Tongue (tissue), 2 donors: ENCODE data around the gene RBMS3. TPM values are rescaled to one million over a fixed set of nuclear protein-coding genes. Genes with fewer than 3 reads are reported as not detected.
"Not testable (repeated sequence)": the region's sequence is repeated elsewhere in the genome, so short reads cannot be mapped to it uniquely, and the experiment has no call there.

ENCODE experiments used
- DNase-seq: peaks from one replicate; pipeline ENCODE4 v3.0.0-alpha.2; 2015
- total RNA-seq: library from RNA; depleted of rRNA; stranded (reverse); fragments of >200 nt; gene quantifications from one replicate; pipeline ENCODE4 v1.2.3, GENCODE V29; 2014

The RBMS3 gene
- total RNA-seq, 1 donor from 2014 or later = 81.1 TPM

DNA sequence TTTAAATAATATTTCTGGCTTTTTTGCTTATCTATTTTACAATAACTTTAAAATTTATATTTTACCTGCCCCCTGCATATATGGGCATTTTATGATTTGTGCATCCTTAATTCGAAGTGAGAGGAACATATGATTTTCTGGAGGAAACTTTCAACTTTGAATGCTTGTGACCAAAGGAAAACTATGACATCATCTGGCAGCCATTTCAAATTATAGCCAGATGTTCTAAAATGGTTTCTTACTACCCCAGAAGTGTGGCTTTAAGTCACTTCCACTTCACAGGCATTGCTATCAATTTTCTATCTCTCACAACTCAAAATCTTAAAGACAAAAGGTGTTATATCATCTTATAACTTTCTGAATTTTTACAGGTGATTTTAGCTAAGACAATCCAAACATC lies 508.8 kb downstream of the RBMS3 start:
- DNase-seq = peak; percentile 45

DNA sequence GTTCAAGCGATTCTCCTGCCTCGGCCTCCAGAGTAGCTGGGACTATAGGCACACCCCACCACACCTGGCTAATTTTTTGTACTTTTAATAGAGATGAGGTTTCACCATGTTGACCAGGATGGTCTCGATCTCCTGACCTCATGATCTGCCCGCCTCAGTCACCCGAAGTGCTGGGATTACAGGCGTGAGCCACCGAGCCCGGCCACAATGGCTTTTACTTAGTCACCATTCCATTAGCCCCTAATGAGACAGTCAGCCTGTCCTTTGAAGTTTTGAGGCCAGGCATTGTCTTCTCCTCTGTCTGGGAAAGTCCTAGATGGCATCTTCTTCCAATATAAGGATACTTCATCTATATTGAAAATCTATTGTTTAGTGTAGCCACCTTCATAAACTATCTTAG lies 515.9 kb downstream of the RBMS3 start:
- DNase-seq = no peak

DNA sequence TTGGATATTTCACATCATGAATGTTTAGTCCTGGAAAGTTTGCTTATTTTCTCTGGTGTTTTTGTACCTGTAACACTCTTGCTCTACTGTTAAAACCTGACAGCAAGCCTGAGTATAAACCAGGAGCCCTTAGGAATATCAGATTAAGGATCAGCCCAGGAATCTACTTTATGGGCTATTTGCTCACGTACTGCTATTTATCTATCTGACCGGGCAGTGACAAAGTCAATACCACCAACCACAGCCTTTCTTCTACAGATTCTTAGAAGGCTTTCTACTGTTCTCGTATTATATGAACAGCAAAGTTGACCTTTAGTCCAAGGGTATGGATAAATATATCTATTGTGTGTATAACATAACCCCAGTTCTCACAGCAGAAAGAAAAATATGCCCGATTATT lies 521.2 kb downstream of the RBMS3 start:
- DNase-seq = no peak

DNA sequence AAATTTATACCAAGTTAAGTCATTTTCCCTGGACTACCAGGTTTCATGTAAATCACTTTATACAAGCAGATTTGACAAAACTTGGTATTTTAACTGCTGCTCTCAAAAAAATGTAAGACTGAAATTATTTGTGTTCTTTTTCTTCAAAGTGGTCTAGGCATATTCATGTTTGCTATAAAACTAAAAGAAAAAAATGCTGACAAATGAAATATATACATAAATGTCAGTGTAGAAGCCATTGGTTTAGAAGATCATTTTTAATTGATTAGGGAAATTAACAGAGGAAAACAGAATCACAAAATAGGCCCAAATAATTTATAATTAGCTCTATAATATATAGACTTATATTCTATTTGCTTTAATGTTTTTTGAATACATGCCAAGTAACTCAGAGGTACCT lies 523.2 kb downstream of the RBMS3 start:
- no peak for DNase-seq

GRCh38 chr3:29805757-29806156 lies 524.9 kb downstream of the RBMS3 start:
- no peak for DNase-seq

DNA sequence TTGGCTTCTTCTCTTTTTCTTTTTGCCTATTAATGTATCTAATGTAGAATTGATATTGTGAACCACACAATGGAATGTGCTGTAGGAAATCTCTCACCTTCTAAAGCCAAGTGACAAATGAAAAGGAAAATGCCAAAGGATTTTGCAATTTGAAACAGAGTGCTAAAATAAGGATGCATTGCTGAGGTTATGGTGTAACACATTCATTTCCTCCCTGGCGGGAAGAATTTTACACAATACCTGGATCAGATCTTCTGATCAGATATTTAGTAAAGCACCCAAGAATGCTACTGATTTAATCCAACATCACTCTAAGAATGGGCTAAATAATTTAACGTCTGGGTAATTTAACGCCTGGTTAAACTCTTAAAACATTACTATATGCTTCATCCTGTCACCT lies 527.5 kb downstream of the RBMS3 start:
- DNase-seq = not testable (repeated sequence)

DNA sequence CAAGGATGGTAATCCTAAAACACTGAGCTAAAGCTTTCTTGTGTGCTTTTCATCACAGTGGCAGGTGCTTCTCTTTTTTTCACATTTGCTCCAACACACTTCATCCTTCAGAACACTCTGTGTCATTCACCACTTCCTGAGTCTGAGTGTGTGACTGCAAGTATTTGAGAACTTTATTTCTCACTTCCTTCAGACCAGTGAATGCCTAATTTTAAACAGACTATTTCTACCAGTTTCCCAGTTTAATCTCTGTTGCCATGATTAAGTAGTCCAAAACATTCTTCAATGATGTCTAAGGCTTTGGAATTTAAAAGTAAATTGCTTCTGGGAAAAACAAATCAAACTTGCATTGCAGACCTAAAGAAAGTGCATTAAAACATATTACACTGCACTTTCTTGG lies 541.2 kb downstream of the RBMS3 start:
- no peak for DNase-seq

DNA sequence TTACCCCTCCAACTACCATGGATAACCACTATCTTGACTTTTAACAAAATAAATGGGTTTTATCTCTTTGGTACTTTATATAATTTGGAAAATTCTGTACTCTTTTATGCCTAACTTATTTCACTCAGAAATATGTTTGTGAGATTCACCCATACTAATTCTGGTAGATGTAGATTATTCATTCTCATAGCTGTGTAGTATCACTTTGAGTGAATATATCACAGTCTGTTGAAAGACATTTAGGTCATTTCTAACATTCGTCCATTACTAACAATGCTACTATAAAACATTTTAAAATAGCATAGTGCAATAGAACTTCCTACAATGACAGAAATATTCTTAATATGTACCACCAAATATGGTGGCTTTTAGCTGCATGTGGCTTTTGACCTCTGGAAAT lies 542.4 kb downstream of the RBMS3 start:
- DNase-seq = no peak

DNA sequence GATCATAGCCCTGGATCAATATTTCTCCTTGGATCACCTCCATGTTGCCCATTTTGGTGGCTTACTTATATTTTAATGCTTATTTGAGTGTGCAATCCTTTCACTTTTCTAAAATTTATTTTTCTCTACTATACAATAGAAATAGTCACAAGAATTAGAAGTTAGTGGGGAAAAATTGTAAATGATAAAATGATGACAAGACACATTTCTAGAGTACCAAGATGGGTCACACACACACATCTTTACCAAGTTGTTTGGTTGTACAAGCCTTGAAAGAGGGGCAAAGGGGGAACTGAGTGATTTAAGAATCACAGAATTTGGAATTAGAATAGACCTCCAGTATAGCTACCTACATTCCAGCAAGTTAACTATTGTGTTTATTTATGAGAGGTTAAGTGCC lies 545.8 kb downstream of the RBMS3 start:
- DNase-seq = no peak

DNA sequence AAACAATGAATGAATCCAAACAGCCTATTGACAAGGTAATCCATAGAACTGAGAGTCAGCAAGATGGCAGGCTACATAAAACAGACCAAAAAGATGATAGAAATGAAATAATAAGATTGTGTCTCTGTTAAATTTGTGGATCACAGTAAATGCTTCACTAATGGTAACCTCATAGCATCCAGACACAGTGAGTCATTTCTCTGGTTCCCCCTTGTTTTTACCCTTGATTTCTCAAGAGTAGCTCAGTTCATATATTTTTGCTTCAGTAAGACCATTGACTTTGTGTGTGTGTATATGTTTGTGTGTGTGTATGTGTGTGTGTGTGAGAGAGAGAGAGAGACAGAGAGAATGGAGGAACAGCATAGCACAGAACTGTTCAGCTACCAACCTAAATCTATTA lies 546.9 kb downstream of the RBMS3 start:
- no peak for DNase-seq

DNA sequence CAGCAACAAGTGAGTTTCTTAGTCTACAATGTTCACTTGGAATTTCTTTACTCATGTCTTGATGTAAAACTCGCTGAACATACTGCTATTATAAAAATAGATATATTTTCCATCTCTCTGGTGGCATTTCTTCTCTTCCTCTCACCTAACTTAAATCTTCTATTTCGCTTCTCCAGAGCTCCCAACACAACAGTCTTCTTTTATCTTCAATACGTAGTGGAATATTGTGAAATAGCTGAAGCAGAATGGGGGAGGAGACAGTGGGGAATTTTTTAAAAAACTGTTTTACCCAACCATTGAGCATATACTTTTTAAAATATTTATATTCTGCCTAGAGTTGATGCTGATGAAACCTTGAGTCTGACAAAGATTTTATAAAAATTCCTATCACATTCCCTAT lies 548.5 kb downstream of the RBMS3 start:
- no peak for DNase-seq

- DNase-seq = no peak
Observed at GRCh38 chr3:29850641-29851040, 569.8 kb downstream of the RBMS3 start.

DNA sequence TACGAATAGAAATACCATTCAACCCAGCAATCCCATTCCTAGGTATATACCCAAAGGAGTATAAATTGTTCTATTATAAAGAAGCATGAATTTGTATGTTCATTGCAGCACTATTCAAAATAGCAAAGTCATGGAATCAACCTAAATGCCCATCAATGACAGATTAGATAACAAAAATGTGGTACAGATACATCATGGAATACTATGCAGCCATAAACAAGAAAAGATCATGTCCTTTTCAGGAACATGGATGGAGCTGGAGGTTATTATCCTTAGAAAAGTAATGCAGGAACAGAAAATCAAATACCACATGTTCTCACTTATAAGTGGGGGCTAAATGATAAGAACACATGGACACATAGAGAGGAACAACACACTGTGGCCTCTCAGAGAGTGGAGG lies 571.9 kb downstream of the RBMS3 start:
- DNase-seq = no peak

GRCh38 chr3:29853841-29854397 lies 573.0 kb downstream of the RBMS3 start:
- DNase-seq = no peak

DNA sequence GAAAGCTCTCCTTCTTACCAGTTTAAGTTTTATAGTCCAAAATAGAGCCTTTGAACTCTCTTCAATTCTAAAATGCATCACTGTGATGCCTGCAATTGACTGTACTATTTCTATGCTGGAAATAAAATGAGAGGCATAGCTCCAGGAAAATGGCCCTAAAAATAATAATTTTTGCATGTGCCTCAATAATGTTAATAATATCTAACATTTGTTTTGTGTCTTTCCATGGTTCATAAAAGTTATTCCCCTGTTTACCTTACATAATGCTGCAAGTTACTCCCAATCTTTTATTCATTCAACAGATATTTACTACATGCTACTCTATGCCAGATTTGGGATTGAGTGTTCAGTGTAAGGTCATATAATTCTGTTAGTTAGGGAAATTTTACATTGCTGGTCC lies 574.0 kb downstream of the RBMS3 start:
- no peak for DNase-seq

DNA sequence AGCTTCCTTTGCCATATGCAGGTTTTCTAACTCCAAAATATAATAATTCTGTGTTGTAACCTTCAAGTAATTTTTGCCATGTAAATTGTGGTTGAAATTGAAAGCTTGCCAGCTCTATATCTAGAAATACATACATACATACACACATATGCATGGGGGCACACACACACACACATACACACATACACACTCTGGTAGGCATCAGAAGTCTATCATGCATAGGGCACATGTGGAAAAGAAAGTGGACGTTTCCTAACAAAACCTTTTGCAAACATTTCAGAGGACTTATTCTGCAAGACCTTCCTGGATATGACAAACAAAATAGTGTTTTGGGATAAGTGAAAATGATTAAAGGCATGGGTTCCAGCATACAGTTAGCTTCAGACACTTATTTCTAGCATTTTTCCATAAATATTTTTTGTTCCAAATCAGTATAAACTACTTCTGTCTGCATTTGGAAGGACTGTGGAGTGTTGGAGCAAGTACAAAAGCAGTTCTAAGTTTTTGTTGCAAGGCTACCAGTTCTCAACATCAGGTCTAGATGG lies 578.9 kb downstream of the RBMS3 start:
- no peak for DNase-seq

- DNase-seq = no peak
Observed at GRCh38 chr3:29864809-29865208, 583.9 kb downstream of the RBMS3 start.

GRCh38 chr3:29868543-29869101 lies 587.8 kb downstream of the RBMS3 start:
- no peak for DNase-seq

DNA sequence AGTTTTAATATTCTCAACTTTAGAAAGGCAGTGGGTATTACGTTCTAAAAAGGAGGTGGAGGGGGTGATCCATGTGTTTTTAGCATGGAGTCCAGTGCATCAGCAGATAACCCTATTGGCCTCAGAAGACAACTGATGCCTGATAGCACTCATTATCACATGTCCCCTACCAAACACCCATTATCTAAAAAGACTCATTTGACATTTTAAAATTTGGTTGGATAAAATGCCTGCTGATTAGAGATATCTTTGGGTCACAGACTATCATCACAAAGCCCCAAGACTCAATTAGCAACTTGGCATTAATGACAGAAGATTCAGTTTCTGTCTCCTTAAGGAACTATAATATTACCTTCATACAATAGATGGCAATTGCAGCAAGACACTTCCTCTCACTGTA lies 589.3 kb downstream of the RBMS3 start:
- DNase-seq = no peak

- no peak for DNase-seq
Observed at GRCh38 chr3:29871087-29871486, 590.2 kb downstream of the RBMS3 start.

DNA sequence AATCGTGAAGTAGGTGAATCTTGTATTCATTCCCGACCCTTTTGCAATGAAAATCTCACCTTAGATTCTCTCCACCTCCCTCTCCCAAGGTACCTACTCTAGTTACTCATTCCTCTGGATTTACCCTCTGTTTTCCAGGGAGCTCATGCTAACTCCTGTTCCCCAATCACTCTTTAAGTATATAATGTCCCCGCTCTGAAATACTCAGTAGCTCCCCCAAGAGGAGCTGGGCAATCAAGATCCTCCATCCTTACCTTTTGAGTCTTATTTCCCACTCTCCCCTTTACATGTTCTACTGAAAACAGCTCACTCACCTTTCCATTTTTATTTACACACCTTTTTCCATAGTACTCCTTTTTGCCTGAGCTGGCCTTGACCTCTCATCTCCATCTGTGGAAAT lies 599.9 kb downstream of the RBMS3 start:
- no peak for DNase-seq

GRCh38 chr3:29887451-29887850 lies 606.6 kb downstream of the RBMS3 start:
- no peak for DNase-seq

GRCh38 chr3:29889215-29889614 lies 608.3 kb downstream of the RBMS3 start:
- no peak for DNase-seq

DNA sequence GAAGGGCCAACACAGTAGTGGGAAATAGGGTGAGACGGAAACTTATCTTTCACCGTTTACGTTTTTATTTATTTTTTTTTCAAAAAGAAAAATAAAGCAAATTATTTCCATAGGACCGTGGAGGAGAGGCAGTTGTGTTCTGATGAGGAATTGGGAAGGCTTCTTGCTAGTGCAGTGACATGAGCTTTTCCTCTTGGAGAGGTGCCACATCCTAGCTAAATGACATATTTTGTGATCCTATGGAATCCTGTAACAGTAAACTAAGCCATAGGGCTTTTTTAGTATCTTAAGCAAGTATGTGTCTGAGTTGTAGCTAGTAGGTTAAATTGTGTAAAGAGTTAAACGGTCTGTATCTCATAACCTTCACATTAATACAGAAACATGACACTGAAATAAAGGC lies 609.9 kb downstream of the RBMS3 start:
- peak; percentile 46 for DNase-seq
